Prostate gland (tissue), 2 donors: ENCODE measurements around the gene MAB21L3. TPM values are rescaled to one million over a fixed set of nuclear protein-coding genes. Genes with fewer than 3 reads are reported as not detected.
A peak's percentile ranks its signal among the peaks of the same experiment; 100 is the strongest.
"Not testable (repeated sequence)": the region's sequence is repeated elsewhere in the genome, so short reads cannot be mapped to it uniquely, and the experiment has no call there.

ENCODE experiments used
- DNase-seq: peaks from one replicate; pipeline ENCODE4 v3.0.0-alpha.2; 2019; ENCODE audit warnings: low spot score
- H3K27ac ChIP-seq, 2 donors: fragments of 200-600 bp; sonication (generic); 2 replicates each; pipeline ENCODE4 v1.5.1; 2017 to 2019
- H3K27me3 ChIP-seq: fragments of 200-600 bp; sonication (generic); replicated peaks from 2 replicates; pipeline ENCODE4 v1.5.1; 2019; ENCODE audit not compliant: insufficient read depth
- H3K36me3 ChIP-seq, 2 donors: fragments of 200-600 bp; sonication (generic); 1 replicate in 1 of 2; 2 replicates in 1 of 2; pipeline versions ENCODE4 v1.5.1 to v1.8.1; 2017 to 2019
- H3K4me1 ChIP-seq: fragments of 200-600 bp; sonication (generic); replicated peaks from 2 replicates; pipeline ENCODE4 v1.5.1; 2019
- H3K4me3 ChIP-seq, 2 donors: fragments of 200-600 bp; sonication (generic); 2 replicates each; pipeline ENCODE4 v1.5.1; 2017 to 2019
- H3K9me3 ChIP-seq: fragments of 200-600 bp; sonication (generic); 2 replicates; pipeline ENCODE4 v1.5.1; 2017
- POLR2A ChIP-seq: fragments of 450-650 bp; IDR thresholded peaks from one replicate; pipeline ENCODE4 v1.6.1; 2016; ENCODE audit warnings: antibody characterized with exemption, mild to moderate bottlenecking
- POLR2AphosphoS5 ChIP-seq: sonication (generic); formaldehyde crosslinking; IDR thresholded peaks from one replicate; pipeline ENCODE4 v1.6.1; 2017; ENCODE audit warnings: antibody characterized with exemption
- WGBS: methylation state at CpG from one replicate; pipeline ENCODE4 v1.1.5; 2018; 5-methylcytosine and 5-hydroxymethylcytosine counted together
- intact Hi-C: fragments of 100-400 bp; cut with DNase I; formaldehyde crosslinking; loops from one replicate; pipeline ENCODE4 v1.14.2; 2022
- total RNA-seq, 2 donors: library from RNA; depleted of rRNA; stranded (reverse); fragments of >200 nt; gene quantifications; one replicate each; pipeline ENCODE4 v1.1.0, GENCODE V29; 2016
- TF ChIP-seq, protein P1 (sequence below), 4 experiments: fragments of 200-600 bp in 2 of 4; fragments of 450-650 bp in 2 of 4; sonication (generic) in 2 of 4; IDR thresholded peaks; 1 replicate in 3 of 4; 2 replicates in 1 of 4; pipeline ENCODE4 v1.5.1; 2016 to 2019; ENCODE audit warnings: antibody characterized with exemption in 4 of 4, mild to moderate bottlenecking in 2 of 4, moderate library complexity in 2 of 4

Gene MAB21L3
- total RNA-seq, 2 donors from 2014 or later = 4.4 to 4.7 TPM

DNA sequence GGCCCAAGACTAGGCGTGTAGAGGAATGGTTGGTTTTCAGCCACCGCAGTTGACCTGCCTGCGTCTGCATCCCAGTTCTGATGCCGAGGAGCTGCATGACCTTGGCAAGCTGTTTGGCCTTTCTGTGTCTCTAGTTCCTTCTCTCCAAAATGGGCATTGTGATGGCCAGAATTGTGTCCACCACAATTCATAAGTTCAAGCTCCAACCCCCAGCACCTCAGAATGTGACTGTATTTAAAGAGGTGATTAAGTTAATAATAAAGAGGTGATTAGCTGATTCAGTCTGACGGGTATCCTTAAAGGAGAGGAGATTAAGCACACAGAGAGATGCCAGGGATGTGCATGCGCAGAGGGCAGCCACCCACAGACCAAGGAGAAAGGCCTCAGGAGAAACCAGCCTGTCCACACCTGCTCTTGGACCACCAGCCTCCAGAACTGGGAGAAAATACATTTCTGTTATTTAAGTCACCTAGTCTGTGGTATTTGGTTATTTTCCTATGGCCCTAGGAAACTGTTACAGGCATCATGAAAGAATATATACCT lies 28.5 kb downstream of the MAB21L3 start:
- H3K27me3 ChIP-seq = no peaks in the 10 kb centered on the region
- no peaks in the 10 kb centered on the region for H3K9me3 ChIP-seq
- no peak overlapping the region for H3K4me3 ChIP-seq
- intact Hi-C loops = loop anchor here (2.0 kb wide), 1 partner anchor 359 kb away; no protein-coding TSS in a partner anchor
- TF ChIP-seq, protein P1, sequence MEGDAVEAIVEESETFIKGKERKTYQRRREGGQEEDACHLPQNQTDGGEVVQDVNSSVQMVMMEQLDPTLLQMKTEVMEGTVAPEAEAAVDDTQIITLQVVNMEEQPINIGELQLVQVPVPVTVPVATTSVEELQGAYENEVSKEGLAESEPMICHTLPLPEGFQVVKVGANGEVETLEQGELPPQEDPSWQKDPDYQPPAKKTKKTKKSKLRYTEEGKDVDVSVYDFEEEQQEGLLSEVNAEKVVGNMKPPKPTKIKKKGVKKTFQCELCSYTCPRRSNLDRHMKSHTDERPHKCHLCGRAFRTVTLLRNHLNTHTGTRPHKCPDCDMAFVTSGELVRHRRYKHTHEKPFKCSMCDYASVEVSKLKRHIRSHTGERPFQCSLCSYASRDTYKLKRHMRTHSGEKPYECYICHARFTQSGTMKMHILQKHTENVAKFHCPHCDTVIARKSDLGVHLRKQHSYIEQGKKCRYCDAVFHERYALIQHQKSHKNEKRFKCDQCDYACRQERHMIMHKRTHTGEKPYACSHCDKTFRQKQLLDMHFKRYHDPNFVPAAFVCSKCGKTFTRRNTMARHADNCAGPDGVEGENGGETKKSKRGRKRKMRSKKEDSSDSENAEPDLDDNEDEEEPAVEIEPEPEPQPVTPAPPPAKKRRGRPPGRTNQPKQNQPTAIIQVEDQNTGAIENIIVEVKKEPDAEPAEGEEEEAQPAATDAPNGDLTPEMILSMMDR (IDR thresholded peaks at IDR 0.05) = no peak
- TF ChIP-seq POLR2A = no peak
- TF ChIP-seq POLR2AphosphoS5 = no peak
- DNase-seq = no peak
- H3K36me3 ChIP-seq = no peaks in the 10 kb centered on the region
- H3K4me1 ChIP-seq = no peaks in the 10 kb centered on the region
- no peak overlapping the region for H3K27ac ChIP-seq
- WGBS = 93% methylated on average over 6 of the region's 6 CpGs

DNA sequence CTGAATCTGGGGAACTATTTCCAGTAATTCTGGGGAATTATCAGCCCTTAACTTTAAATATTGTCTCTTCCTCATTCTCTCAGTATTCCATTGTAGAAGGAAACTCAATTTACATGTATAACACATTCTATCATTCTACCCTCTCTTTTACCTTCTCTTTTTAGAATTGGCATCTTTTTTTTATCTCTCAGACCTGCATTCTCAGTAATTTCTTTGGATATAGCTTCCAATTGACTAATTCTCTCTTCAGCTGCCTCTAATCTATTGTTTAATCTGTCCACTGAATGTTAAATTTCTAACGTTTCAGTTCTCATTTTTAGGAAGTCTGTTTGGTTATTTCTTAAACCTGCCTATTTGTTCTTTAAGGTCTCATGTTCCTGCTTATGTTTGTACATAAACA lies 33.0 kb downstream of the MAB21L3 start:
- no peaks in the 10 kb centered on the region for H3K27me3 ChIP-seq
- DNase-seq = no peak
- no peaks in the 10 kb centered on the region for H3K4me1 ChIP-seq
- intact Hi-C loops = no loop called here
- H3K27ac ChIP-seq = no peak overlapping the region
- TF ChIP-seq POLR2AphosphoS5 (no peak), POLR2A (no peak)
- TF ChIP-seq, protein P1 (IDR thresholded peaks at IDR 0.05) = no peak
- H3K9me3 ChIP-seq = no peaks in the 10 kb centered on the region
- no peaks in the 10 kb centered on the region for H3K36me3 ChIP-seq
- H3K4me3 ChIP-seq = no peak overlapping the region
- WGBS = 65% methylated on average over 1 of the region's 1 CpG

DNA sequence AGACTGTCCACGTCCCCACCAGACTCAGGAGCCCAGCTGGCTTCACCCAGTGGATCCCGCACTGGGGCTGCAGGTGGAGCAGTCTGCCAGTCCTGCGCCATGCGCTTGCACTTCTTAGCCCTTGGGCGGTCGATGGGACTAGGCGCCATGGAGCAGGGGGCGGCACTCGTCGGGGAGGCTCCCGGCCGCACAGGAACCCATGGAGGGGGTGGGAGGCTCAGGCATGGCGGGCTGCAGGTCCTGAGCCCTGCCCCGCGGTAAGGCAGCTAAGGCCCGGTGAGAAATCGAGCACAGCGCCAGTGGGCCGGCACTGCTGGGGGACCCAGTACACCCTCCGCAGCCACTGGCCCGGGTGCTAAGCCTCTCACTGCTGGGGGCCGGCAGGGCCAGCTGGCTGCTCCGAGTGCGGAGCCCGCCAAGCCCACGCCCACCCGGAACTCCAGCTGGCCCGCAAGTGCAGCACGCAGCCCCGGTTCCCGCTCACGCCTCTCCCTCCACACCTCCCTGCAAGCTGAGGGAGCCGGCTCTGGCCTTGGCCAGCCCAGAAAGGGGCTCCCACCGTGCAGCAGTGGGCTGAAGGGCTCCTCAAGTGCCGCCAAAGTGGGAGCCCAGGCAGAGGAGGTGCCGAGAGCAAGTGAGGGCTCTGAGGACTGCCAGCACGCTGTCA lies 35.4 kb downstream of the MAB21L3 start:
- DNase-seq, H3K27ac ChIP-seq, H3K27me3 ChIP-seq, H3K9me3 ChIP-seq, H3K4me3 ChIP-seq, H3K4me1 ChIP-seq, H3K36me3 ChIP-seq, intact Hi-C loops: not testable (repeated sequence)
- WGBS = 97% methylated on average over 37 of the region's 37 CpGs

DNA sequence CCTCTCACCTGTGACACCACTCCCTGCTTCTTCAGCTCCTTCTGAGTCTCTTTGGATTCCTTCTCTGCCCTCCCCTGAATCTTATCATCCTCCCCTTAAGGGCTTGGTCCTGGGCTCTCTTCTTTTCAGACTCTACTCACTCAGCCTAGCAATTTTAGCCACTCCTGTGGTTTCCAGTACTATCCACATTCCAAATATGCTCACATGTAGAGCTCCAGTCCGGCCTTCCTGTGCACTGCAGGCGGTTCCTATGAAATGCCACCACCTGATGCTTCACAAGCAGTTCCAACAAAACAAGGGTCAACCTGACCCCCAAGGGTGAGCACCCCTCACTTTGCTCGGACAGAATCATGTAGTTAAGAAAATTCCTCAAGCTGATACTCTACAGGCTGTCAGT lies 35.9 kb downstream of the MAB21L3 start:
- no peak for TF ChIP-seq POLR2AphosphoS5
- TF ChIP-seq POLR2A = no peak
- TF ChIP-seq, protein P1 (IDR thresholded peaks at IDR 0.05) = no peak
- no peaks in the 10 kb centered on the region for H3K4me1 ChIP-seq
- H3K4me3 ChIP-seq = no peak overlapping the region
- H3K36me3 ChIP-seq = no peaks in the 10 kb centered on the region
- H3K27ac ChIP-seq = no peak overlapping the region
- no peaks in the 10 kb centered on the region for H3K27me3 ChIP-seq
- DNase-seq = no peak
- H3K9me3 ChIP-seq = no peaks in the 10 kb centered on the region
- WGBS = 96% methylated on average over 3 of the region's 3 CpGs
- intact Hi-C loops = no loop called here

DNA sequence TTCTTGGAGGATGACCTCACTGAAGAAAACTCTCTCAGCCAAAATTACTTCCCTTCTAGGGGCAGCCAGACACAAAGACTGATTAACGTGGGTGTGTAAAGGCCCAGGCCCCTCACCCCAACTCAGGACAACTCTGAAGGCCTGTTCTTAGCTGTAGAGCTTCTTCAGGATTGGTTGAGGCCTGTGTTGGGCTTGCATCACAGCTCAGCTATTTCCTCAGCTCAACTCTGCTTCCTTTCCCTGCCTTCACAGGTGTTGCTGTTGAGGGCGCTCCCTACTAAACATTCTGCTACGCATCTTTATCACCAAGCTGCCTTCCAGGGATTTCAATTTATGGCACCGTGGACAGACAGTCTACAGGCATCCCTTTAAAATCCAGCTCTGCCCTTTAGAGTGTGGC lies 36.8 kb downstream of the MAB21L3 start:
- DNase-seq = peak; percentile 1
- intact Hi-C loops = no loop called here

More for the DNA sequence above, 36.8 kb downstream of the MAB21L3 start:
- Histone ChIP-seq H3K27ac (no peak overlapping the region), H3K4me1 (no peaks in the 10 kb centered on the region), H3K4me3 (no peak overlapping the region), H3K27me3 (no peaks in the 10 kb centered on the region), H3K36me3 (no peaks in the 10 kb centered on the region), H3K9me3 (no peaks in the 10 kb centered on the region)
- TF ChIP-seq POLR2A (no peak), POLR2AphosphoS5 (no peak)
- TF ChIP-seq, protein P1 (IDR thresholded peaks at IDR 0.05) = no peak
- WGBS = 83% methylated on average over 4 of the region's 4 CpGs
